Esophagus squamous epithelium (tissue), 4 donors: ENCODE data around the gene OPCML.

Source experiments
- POLR2A ChIP-seq, 4 donors: fragments of 450-650 bp; IDR thresholded peaks; one replicate each; pipeline ENCODE4 v1.6.1; 2017; ENCODE audit warnings: antibody characterized with exemption in 4 of 4, mild to moderate bottlenecking in 4 of 4, moderate library complexity in 3 of 4
- TF ChIP-seq, protein P1 (sequence below), 6 experiments: fragments of 450-650 bp in 4 of 6; fragments of 200-600 bp in 2 of 6; sonication (generic) in 2 of 6; IDR thresholded peaks; one replicate each; pipeline ENCODE4 v1.5.1; 2016 to 2019; ENCODE audit warnings: antibody characterized with exemption in 6 of 6, mild to moderate bottlenecking in 4 of 6, moderate library complexity in 4 of 6

DNA sequence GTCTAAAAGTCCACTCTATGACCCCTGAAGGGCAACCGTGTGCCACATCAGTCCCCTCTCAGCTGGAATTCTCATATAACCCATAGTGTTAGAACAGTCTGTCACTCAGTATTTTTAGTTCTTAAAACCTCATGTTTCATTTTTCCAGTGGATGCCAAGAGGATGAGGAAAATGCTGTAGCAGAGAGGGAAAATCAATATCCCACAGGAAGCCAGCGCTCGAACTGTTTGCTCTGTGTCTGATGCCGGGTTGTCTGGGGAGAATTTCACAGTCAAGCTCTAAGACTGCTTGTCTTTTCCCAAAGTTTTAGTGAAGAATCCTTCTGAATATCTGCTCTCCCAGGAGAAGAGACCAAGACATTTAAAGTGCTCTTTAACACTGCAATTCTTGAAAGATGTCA, 360.9 kb downstream of the OPCML start:
- TF ChIP-seq, protein P1, sequence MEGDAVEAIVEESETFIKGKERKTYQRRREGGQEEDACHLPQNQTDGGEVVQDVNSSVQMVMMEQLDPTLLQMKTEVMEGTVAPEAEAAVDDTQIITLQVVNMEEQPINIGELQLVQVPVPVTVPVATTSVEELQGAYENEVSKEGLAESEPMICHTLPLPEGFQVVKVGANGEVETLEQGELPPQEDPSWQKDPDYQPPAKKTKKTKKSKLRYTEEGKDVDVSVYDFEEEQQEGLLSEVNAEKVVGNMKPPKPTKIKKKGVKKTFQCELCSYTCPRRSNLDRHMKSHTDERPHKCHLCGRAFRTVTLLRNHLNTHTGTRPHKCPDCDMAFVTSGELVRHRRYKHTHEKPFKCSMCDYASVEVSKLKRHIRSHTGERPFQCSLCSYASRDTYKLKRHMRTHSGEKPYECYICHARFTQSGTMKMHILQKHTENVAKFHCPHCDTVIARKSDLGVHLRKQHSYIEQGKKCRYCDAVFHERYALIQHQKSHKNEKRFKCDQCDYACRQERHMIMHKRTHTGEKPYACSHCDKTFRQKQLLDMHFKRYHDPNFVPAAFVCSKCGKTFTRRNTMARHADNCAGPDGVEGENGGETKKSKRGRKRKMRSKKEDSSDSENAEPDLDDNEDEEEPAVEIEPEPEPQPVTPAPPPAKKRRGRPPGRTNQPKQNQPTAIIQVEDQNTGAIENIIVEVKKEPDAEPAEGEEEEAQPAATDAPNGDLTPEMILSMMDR (IDR thresholded peaks at IDR 0.05): no peak
- no peak for TF ChIP-seq POLR2A (IDR thresholded peaks at IDR 0.05)
